ENCODE measurements around the gene TSTD2. TPM values are rescaled to one million over a fixed set of nuclear protein-coding genes. Genes with fewer than 3 reads are reported as not detected.

The TSTD2 gene
- total RNA-seq, 4 donors from 2014 or later: 11.6 to 19.9 (median 14.5) TPM

- intact Hi-C loops (cut with DNase I; ENCODE audit: low total_unique reads): no loop called here
- in situ Hi-C loops (cut with MboI; ENCODE audit: low sequenced_read_pairs in 4 of 4): no loop called here
- peak overlapping the region; percentile 47 to 95 (median 88) for H3K27ac ChIP-seq
Observed at GRCh38 chr9:97562542-97562941, 70.6 kb downstream of the TSTD2 start.

GRCh38 chr9:97561501-97561900 is 71.7 kb downstream of the TSTD2 start:
- TF ChIP-seq POLR2A (IDR thresholded peaks at IDR 0.05): no peak
- TF ChIP-seq CTCF (IDR thresholded peaks at IDR 0.05 in 4 of 5, conservative IDR thresholded peaks at IDR 0.05 in 1 of 5): no peak
- Histone ChIP-seq H3K36me3 (peaks cover 0 to 13% of the 10 kb centered on the region in 2 donors), H3K27me3 (no peaks in the 10 kb centered on the region), H3K4me1 (peaks cover 37 to 50% of the 10 kb centered on the region in 2 donors), H3K27ac (peak overlapping the region; percentile 47 to 95 (median 88)), H3K9me3 (no peaks in the 10 kb centered on the region), H3K4me3 (no peak overlapping the region)
- peak in 1 of 2 donors; percentile 17 for DNase-seq
- ATAC-seq: no peak
- in situ Hi-C loops (cut with MboI; ENCODE audit: low sequenced_read_pairs in 4 of 4): no loop called here
- intact Hi-C loops (cut with DNase I; ENCODE audit: low total_unique reads): no loop called here

More at GRCh38 chr9:97562542-97562941, 70.6 kb downstream of the TSTD2 start:
- no peak for ATAC-seq
- H3K4me1 ChIP-seq: peaks cover 34 to 49% of the 10 kb centered on the region in 2 donors
- H3K9me3 ChIP-seq: no peaks in the 10 kb centered on the region
- peak in 1 of 2 donors; percentile 19 for DNase-seq
- TF ChIP-seq POLR2A (IDR thresholded peaks at IDR 0.05): no peak
- no peak for TF ChIP-seq CTCF (IDR thresholded peaks at IDR 0.05 in 4 of 5, conservative IDR thresholded peaks at IDR 0.05 in 1 of 5)
- H3K36me3 ChIP-seq: peaks cover 0 to 18% of the 10 kb centered on the region in 2 donors
- H3K4me3 ChIP-seq: no peak overlapping the region
- H3K27me3 ChIP-seq: no peaks in the 10 kb centered on the region

GRCh38 chr9:97560851-97561250 is 72.3 kb downstream of the TSTD2 start:
- intact Hi-C loops (cut with DNase I; ENCODE audit: low total_unique reads) (no loop called here), in situ Hi-C loops (cut with MboI; ENCODE audit: low sequenced_read_pairs in 4 of 4) (no loop called here)
- DNase-seq (peak in 1 of 2 donors; percentile 12), ATAC-seq (no peak)
- TF ChIP-seq POLR2A (IDR thresholded peaks at IDR 0.05) (no peak), CTCF (IDR thresholded peaks at IDR 0.05 in 4 of 5, conservative IDR thresholded peaks at IDR 0.05 in 1 of 5) (no peak)
- Histone ChIP-seq H3K4me3 (no peak overlapping the region), H3K9me3 (no peaks in the 10 kb centered on the region), H3K36me3 (peaks cover 0 to 9% of the 10 kb centered on the region in 2 donors), H3K27me3 (no peaks in the 10 kb centered on the region), H3K4me1 (peaks cover 38 to 52% of the 10 kb centered on the region in 2 donors), H3K27ac (peak overlapping the region; percentile 47 to 95 (median 88))

GRCh38 chr9:97560154-97560553 is 73.0 kb downstream of the TSTD2 start:
- no peaks in the 10 kb centered on the region for H3K27me3 ChIP-seq
- in situ Hi-C loops (cut with MboI; ENCODE audit: low sequenced_read_pairs in 4 of 4) (no loop called here), intact Hi-C loops (cut with DNase I; ENCODE audit: low total_unique reads) (no loop called here)
- peaks cover 38 to 57% of the 10 kb centered on the region in 2 donors for H3K4me1 ChIP-seq
- peak overlapping the region; percentile 5 to 95 (median 88) for H3K27ac ChIP-seq
- ATAC-seq: no peak
- DNase-seq: peak in 1 of 2 donors; percentile 1
- H3K9me3 ChIP-seq: no peaks in the 10 kb centered on the region
- TF ChIP-seq CTCF (IDR thresholded peaks at IDR 0.05 in 4 of 5, conservative IDR thresholded peaks at IDR 0.05 in 1 of 5) (no peak), POLR2A (IDR thresholded peaks at IDR 0.05) (no peak)
- H3K36me3 ChIP-seq: peaks cover 0 to 2% of the 10 kb centered on the region in 2 donors
- H3K4me3 ChIP-seq: no peak overlapping the region

GRCh38 chr9:97559111-97559514 is 74.1 kb downstream of the TSTD2 start:
- H3K36me3 ChIP-seq: peaks cover 0 to 9% of the 10 kb centered on the region in 2 donors
- peak; percentile 47 to 55 for ATAC-seq
- TF ChIP-seq POLR2A (IDR thresholded peaks at IDR 0.05) (peak in 1 of 2 donors; percentile 62), CTCF (IDR thresholded peaks at IDR 0.05 in 4 of 5, conservative IDR thresholded peaks at IDR 0.05 in 1 of 5) (no peak)
- in situ Hi-C loops (cut with MboI; ENCODE audit: low sequenced_read_pairs in 4 of 4) (no loop called here), intact Hi-C loops (cut with DNase I; ENCODE audit: low total_unique reads) (loop anchor here (2.0 to 5.0 kb wide), 4 partner anchors 30 to 337 kb away; partner anchors contain the start of gene TMOD1)
- H3K4me3 ChIP-seq: peak overlapping the region in 1 of 4 donors; percentile 5
- H3K27ac ChIP-seq: peak overlapping the region; percentile 79 to 95 (median 88)
- peak; percentile 35 to 64 for DNase-seq
- H3K4me1 ChIP-seq: peaks cover 30 to 54% of the 10 kb centered on the region in 2 donors
- no peaks in the 10 kb centered on the region for H3K9me3 ChIP-seq
- H3K27me3 ChIP-seq: no peaks in the 10 kb centered on the region
